ENCODE data around the gene SRD5A3.

- TF ChIP-seq, protein P1, sequence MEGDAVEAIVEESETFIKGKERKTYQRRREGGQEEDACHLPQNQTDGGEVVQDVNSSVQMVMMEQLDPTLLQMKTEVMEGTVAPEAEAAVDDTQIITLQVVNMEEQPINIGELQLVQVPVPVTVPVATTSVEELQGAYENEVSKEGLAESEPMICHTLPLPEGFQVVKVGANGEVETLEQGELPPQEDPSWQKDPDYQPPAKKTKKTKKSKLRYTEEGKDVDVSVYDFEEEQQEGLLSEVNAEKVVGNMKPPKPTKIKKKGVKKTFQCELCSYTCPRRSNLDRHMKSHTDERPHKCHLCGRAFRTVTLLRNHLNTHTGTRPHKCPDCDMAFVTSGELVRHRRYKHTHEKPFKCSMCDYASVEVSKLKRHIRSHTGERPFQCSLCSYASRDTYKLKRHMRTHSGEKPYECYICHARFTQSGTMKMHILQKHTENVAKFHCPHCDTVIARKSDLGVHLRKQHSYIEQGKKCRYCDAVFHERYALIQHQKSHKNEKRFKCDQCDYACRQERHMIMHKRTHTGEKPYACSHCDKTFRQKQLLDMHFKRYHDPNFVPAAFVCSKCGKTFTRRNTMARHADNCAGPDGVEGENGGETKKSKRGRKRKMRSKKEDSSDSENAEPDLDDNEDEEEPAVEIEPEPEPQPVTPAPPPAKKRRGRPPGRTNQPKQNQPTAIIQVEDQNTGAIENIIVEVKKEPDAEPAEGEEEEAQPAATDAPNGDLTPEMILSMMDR (IDR thresholded peaks at IDR 0.05): peak; percentile 90 to 97
- TF ChIP-seq EP300 (IDR thresholded peaks at IDR 0.05) (no peak), POLR2A (IDR thresholded peaks at IDR 0.05) (peak in 1 of 2 donors; percentile 40)
Measured at GRCh38 chr4:55345980-55346850, at the start of gene SRD5A3.

All from suprapubic skin (tissue), 3 donors.